LNCaP clone FGC (cell line): ENCODE results near the gene CELF2.
A peak's percentile ranks its signal among the peaks of the same experiment; 100 is the strongest.

ENCODE experiments used
- DNase-seq: peaks from one replicate; pipeline ENCODE4 v3.0.0-alpha.2; 2011; ENCODE audit warnings: low read depth
- H3K4me3 ChIP-seq: 2 replicates; pipeline ENCODE4 v1.5.1; 2011; ENCODE audit warnings: mild to moderate bottlenecking, low read depth, low read length, control low read depth
- TF ChIP-seq, protein P1 (sequence below): IDR thresholded peaks from 2 replicates; pipeline ENCODE4 v1.5.1; 2012; ENCODE audit warnings: mild to moderate bottlenecking; ENCODE audit not compliant: control insufficient read depth, insufficient read depth; ENCODE audit errors: extremely low read depth

The CELF2 gene

GRCh38 chr10:11280187-11280932 is 262.7 kb downstream of the CELF2 start:
- H3K4me3 ChIP-seq: no peak overlapping the region
- TF ChIP-seq, protein P1, sequence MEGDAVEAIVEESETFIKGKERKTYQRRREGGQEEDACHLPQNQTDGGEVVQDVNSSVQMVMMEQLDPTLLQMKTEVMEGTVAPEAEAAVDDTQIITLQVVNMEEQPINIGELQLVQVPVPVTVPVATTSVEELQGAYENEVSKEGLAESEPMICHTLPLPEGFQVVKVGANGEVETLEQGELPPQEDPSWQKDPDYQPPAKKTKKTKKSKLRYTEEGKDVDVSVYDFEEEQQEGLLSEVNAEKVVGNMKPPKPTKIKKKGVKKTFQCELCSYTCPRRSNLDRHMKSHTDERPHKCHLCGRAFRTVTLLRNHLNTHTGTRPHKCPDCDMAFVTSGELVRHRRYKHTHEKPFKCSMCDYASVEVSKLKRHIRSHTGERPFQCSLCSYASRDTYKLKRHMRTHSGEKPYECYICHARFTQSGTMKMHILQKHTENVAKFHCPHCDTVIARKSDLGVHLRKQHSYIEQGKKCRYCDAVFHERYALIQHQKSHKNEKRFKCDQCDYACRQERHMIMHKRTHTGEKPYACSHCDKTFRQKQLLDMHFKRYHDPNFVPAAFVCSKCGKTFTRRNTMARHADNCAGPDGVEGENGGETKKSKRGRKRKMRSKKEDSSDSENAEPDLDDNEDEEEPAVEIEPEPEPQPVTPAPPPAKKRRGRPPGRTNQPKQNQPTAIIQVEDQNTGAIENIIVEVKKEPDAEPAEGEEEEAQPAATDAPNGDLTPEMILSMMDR: no peak
- no peak for DNase-seq

DNA sequence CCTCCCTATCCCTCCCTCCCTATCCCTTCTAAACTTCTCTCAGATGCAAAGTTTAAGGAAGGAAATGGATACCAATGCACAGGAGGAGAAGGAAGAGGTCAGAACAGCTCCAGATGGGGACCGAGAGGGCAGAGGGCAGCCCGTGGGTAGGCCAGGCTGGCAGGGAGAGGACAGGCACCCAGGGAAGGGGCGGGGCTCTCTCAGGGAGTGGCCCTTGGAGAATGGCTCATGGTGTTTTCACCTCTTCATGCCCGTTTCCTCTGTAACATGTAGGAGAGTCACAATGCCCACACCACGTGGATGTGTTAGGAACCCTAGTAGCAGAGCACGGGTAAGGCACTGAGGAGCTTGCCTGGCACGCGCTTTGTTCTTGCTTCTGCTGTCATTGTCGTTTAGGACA is 264.5 kb downstream of the CELF2 start:
- TF ChIP-seq, protein P1: no peak
- no peak overlapping the region for H3K4me3 ChIP-seq
- DNase-seq: no peak

- H3K4me3 ChIP-seq: no peak overlapping the region
- no peak for DNase-seq
- TF ChIP-seq, protein P1: no peak
Observed at GRCh38 chr10:11282661-11283060, 265.0 kb downstream of the CELF2 start.

GRCh38 chr10:11284291-11285085 is 266.8 kb downstream of the CELF2 start:
- TF ChIP-seq, protein P1: no peak
- no peak overlapping the region for H3K4me3 ChIP-seq
- no peak for DNase-seq

GRCh38 chr10:11285171-11285570 is 267.5 kb downstream of the CELF2 start:
- H3K4me3 ChIP-seq: no peak overlapping the region
- TF ChIP-seq, protein P1: peak; percentile 40
- DNase-seq: no peak

- DNase-seq: no peak
- H3K4me3 ChIP-seq: no peak overlapping the region
- TF ChIP-seq, protein P1: no peak
Observed at GRCh38 chr10:11286261-11286852, 268.7 kb downstream of the CELF2 start.
